Measurements from ENCODE around the gene CHEK1.

DNA sequence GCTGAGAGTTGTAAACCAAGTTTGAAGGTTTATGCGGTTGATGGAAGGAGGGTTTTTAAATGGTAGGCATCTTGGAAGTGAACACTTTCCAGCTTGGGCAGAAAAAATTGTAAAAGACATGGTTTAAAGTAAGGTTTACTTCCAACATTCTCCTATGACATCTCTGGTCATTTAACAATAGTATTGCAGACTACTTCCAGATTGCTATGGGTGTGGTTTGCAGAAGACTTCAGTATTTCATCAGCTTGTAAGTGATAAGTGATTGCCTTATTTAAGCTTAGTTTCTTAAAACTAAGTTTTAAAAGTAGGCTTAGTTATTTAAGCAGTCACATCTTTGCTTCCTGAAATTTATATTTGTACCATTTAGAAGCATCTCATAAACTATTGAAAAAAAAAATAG lies 39.5 kb upstream of the CHEK1 start:
- no peak for TF ChIP-seq POLR2A (IDR thresholded peaks at IDR 0.05)
- TF ChIP-seq, protein P1, sequence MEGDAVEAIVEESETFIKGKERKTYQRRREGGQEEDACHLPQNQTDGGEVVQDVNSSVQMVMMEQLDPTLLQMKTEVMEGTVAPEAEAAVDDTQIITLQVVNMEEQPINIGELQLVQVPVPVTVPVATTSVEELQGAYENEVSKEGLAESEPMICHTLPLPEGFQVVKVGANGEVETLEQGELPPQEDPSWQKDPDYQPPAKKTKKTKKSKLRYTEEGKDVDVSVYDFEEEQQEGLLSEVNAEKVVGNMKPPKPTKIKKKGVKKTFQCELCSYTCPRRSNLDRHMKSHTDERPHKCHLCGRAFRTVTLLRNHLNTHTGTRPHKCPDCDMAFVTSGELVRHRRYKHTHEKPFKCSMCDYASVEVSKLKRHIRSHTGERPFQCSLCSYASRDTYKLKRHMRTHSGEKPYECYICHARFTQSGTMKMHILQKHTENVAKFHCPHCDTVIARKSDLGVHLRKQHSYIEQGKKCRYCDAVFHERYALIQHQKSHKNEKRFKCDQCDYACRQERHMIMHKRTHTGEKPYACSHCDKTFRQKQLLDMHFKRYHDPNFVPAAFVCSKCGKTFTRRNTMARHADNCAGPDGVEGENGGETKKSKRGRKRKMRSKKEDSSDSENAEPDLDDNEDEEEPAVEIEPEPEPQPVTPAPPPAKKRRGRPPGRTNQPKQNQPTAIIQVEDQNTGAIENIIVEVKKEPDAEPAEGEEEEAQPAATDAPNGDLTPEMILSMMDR (IDR thresholded peaks at IDR 0.05): no peak
